GM12801 (cell line): ENCODE data around the gene RAD23B.

ENCODE experiments used
- CTCF ChIP-seq: IDR thresholded peaks from one replicate; pipeline ENCODE4 v1.5.1; 2011; ENCODE audit warnings: control low read depth; ENCODE audit not compliant: insufficient read length; ENCODE audit errors: extremely low read depth

Gene RAD23B

GRCh38 chr9:107299437-107299836 is 16.4 kb downstream of the RAD23B start:
- no peak for TF ChIP-seq CTCF

- TF ChIP-seq CTCF, result no peak
These were observed 23.2 kb downstream of the RAD23B start for GRCh38 chr9:107306308-107306707.

GRCh38 chr9:107307331-107307730 is 24.3 kb downstream of the RAD23B start:
- no peak for TF ChIP-seq CTCF

- TF ChIP-seq CTCF, result no peak
These were observed 25.4 kb downstream of the RAD23B start for GRCh38 chr9:107308461-107308860.

GRCh38 chr9:107309271-107309670 is 26.2 kb downstream of the RAD23B start:
- TF ChIP-seq CTCF, result no peak

GRCh38 chr9:107312376-107313050 is 29.4 kb downstream of the RAD23B start:
- no peak for TF ChIP-seq CTCF

GRCh38 chr9:107313555-107314096 is 30.5 kb downstream of the RAD23B start:
- TF ChIP-seq CTCF, result no peak
